HCT116 (cell line): Measurements from ENCODE around the gene PPFIA1. TPM values are rescaled to one million over a fixed set of nuclear protein-coding genes. Genes with fewer than 3 reads are reported as not detected.

Source experiments
- ATAC-seq: fragments of 200-7000 bp; cut with Tn5 transposase; 2 replicates; pipeline ENCODE4 v1.9.1; 2020; ENCODE audit warnings: mild to moderate bottlenecking, moderate library complexity
- Bru-seq: library from RNA; stranded (reverse); fragments of 400-500 nt; gene quantifications from one replicate; lab custom pipeline; 2021; lab: Mats Ljungman, UMichigan
- BruChase-seq, 2 experiments: library from RNA; stranded (reverse); fragments of 400-500 nt; gene quantifications; one replicate each; lab custom pipeline; 2021; lab: Mats Ljungman, UMichigan
- BruUV-seq: library from RNA; stranded (reverse); fragments of 400-500 nt; replicated peaks from 2 replicates; lab custom pipeline; 2021; lab: Mats Ljungman, UMichigan
- CTCF ChIA-PET: fragments of 300-600 bp; sonication (Branson Sonifier 250); formaldehyde crosslinking; loops from one replicate; lab custom pipeline; 2021; ENCODE audit warnings: antibody characterized with exemption; lab: Charles Lee
- POLR2A ChIA-PET: fragments of 300-600, 350-600 bp; sonication (Branson Sonifier 250); formaldehyde crosslinking; loops from one replicate; lab custom pipeline; 2021; ENCODE audit warnings: antibody characterized with exemption; lab: Charles Lee
- RAD21 ChIA-PET, 2 experiments: fragments of 300-600 bp; sonication (Branson Sonifier 250); formaldehyde crosslinking; loops; one replicate each; lab custom pipeline; 2023; ENCODE audit warnings: low total read pairs in 2 of 2; ENCODE audit not compliant: uncharacterized antibody in 2 of 2, unreplicated experiment in 2 of 2, low non-redundant PET in 1 of 2; lab: Charles Lee
- DNase-seq: peaks from one replicate; pipeline ENCODE4 v3.0.0-alpha.2; 2010; ENCODE audit warnings: low read depth, low spot score
- H2AFZ ChIP-seq: fragments of 200-600 bp; shearing (Covaris generic), sonication (generic); 2 replicates; pipeline ENCODE4 v1.6.1; 2017; ENCODE audit warnings: low read depth, mixed run types, mixed read lengths, antibody characterized with exemption, low read length; ENCODE audit not compliant: poor library complexity, severe bottlenecking
- H3K27ac ChIP-seq: 2 replicates; pipeline ENCODE4 v1.5.1; 2012; ENCODE audit warnings: low read depth, low read length
- H3K27me3 ChIP-seq: fragments of 200-600 bp; sonication (generic); 2 replicates; pipeline ENCODE4 v1.6.1; 2016; ENCODE audit warnings: mixed run types, low read length, mixed read lengths; ENCODE audit not compliant: insufficient read depth
- H3K36me3 ChIP-seq, 2 experiments: fragments of 200-500 bp in 1 of 2; fragments of 200-600 bp in 1 of 2; sonication (Bioruptor generic) in 1 of 2; sonication (generic) in 1 of 2; 2 replicates each; pipeline versions ENCODE4 v1.5.1 to v1.6.1; 2014 to 2016; ENCODE audit warnings: low read length in 2 of 2, inconsistent platforms in 1 of 2, mixed read lengths in 1 of 2, mixed run types in 1 of 2; ENCODE audit not compliant: insufficient read depth in 2 of 2, control insufficient read depth in 1 of 2
- H3K4me1 ChIP-seq, 2 experiments: fragments of 200-600 bp in 1 of 2; sonication (generic) in 1 of 2; 2 replicates each; pipeline versions ENCODE4 v1.5.1 to v1.6.1; 2012 to 2017; ENCODE audit warnings: low read length in 2 of 2, inconsistent platforms in 1 of 2, mild to moderate bottlenecking in 1 of 2, mixed read lengths in 1 of 2, mixed run types in 1 of 2, moderate library complexity in 1 of 2; ENCODE audit not compliant: insufficient read depth in 2 of 2, control insufficient read depth in 1 of 2
- H3K4me2 ChIP-seq: fragments of 200-600 bp; sonication (generic); 2 replicates; pipeline ENCODE4 v1.6.1; 2017; ENCODE audit warnings: mixed run types, low read length, mixed read lengths
- H3K4me3 ChIP-seq, 2 experiments: fragments of 200-600 bp in 1 of 2; sonication (generic) in 1 of 2; replicated peaks in 1 of 2; 2 replicates each; pipeline ENCODE4 v1.5.1; 2011 to 2016; ENCODE audit warnings: low read length in 2 of 2, control low read depth in 1 of 2, low read depth in 1 of 2, mild to moderate bottlenecking in 1 of 2, mixed read lengths in 1 of 2, mixed run types in 1 of 2
- H3K79me2 ChIP-seq: fragments of 200-600 bp; sonication (generic); 2 replicates; pipeline ENCODE4 v1.6.1; 2017; ENCODE audit warnings: mild to moderate bottlenecking, mixed run types, low read length, moderate library complexity, mixed read lengths; ENCODE audit not compliant: insufficient read depth
- H3K9ac ChIP-seq: fragments of 200-600 bp; sonication (generic); 2 replicates; pipeline ENCODE4 v1.6.1; 2016; ENCODE audit warnings: low read length, mixed read lengths
- H3K9me2 ChIP-seq: fragments of 200-600 bp; sonication (generic), shearing (Covaris generic); 2 replicates; pipeline ENCODE4 v1.6.1; 2017; ENCODE audit warnings: mixed run types, mild to moderate bottlenecking, moderate library complexity; ENCODE audit not compliant: insufficient read depth
- H3K9me3 ChIP-seq, 2 experiments: fragments of 200-500 bp in 1 of 2; fragments of 200-600 bp in 1 of 2; sonication (Bioruptor generic) in 1 of 2; sonication (generic) in 1 of 2; 2 replicates each; pipeline ENCODE4 v1.6.1; 2014 to 2017; ENCODE audit warnings: low read length in 2 of 2, mixed read lengths in 2 of 2, inconsistent platforms in 1 of 2, low read depth in 1 of 2, mild to moderate bottlenecking in 1 of 2, mixed run types in 1 of 2, moderate library complexity in 1 of 2; ENCODE audit not compliant: control insufficient read depth in 1 of 2, insufficient read depth in 1 of 2
- H4K20me1 ChIP-seq: fragments of 200-600 bp; sonication (generic), shearing (Covaris generic); 2 replicates; pipeline ENCODE4 v1.6.1; 2017; ENCODE audit warnings: mixed run types, mild to moderate bottlenecking, moderate library complexity; ENCODE audit not compliant: insufficient read depth
- ATF3 ChIP-seq: IDR thresholded peaks from 2 replicates; pipeline ENCODE4 v1.6.1; 2012
- EGR1 ChIP-seq: IDR thresholded peaks from 2 replicates; pipeline ENCODE4 v1.6.1; 2012; ENCODE audit warnings: low read depth
- JUND ChIP-seq: IDR thresholded peaks from 2 replicates; pipeline ENCODE4 v1.6.1; 2012
- POLR2A ChIP-seq: IDR thresholded peaks from 2 replicates; pipeline ENCODE4 v1.7.0; 2011; ENCODE audit warnings: borderline replicate concordance; ENCODE audit not compliant: insufficient read depth, insufficient read length; ENCODE audit errors: extremely low read depth
- POLR2AphosphoS5 ChIP-seq: IDR thresholded peaks from 2 replicates; pipeline ENCODE4 v1.6.1; 2011; ENCODE audit warnings: mild to moderate bottlenecking, low read depth, low read length, moderate library complexity
- SIN3A ChIP-seq: IDR thresholded peaks from 2 replicates; pipeline ENCODE4 v1.6.1; 2012; ENCODE audit warnings: low read depth
- SP1 ChIP-seq: IDR thresholded peaks from 2 replicates; pipeline ENCODE4 v1.6.1; 2012; ENCODE audit warnings: low read depth
- TCF7L2 ChIP-seq: IDR thresholded peaks from 2 replicates; pipeline ENCODE4 v1.7.0; 2011; ENCODE audit warnings: borderline replicate concordance, inconsistent platforms; ENCODE audit not compliant: insufficient read depth, insufficient read length; ENCODE audit errors: extremely low read depth
- YY1 ChIP-seq: IDR thresholded peaks from 2 replicates; pipeline ENCODE4 v1.6.1; 2011; ENCODE audit warnings: low read length, low read depth, moderate library complexity, mild to moderate bottlenecking; ENCODE audit not compliant: insufficient replicate concordance; ENCODE audit errors: extremely low read depth
- ZBTB33 ChIP-seq: IDR thresholded peaks from 2 replicates; pipeline ENCODE4 v1.6.1; 2011; ENCODE audit warnings: mild to moderate bottlenecking, low read length, moderate library complexity; ENCODE audit not compliant: insufficient replicate concordance; ENCODE audit errors: extremely low read depth
- ZFX ChIP-seq: fragments of 450-650 bp; IDR thresholded peaks from 2 replicates; pipeline ENCODE4 v1.6.1; 2017
- intact Hi-C: fragments of 100-400 bp; cut with micrococcal nuclease; formaldehyde crosslinking; loops from 2 replicates; pipeline ENCODE4 v1.10.0; 2022
- long read RNA-seq: library from polyadenylated mRNA; unstranded; transcript quantifications from one replicate; pipeline ENCODE4 v2.0.0, GENCODE V29; 2021; ENCODE audit not compliant: unreplicated experiment
- polyA plus RNA-seq: library from polyadenylated mRNA; unstranded; fragments of >200 nt; gene quantifications from 2 replicates; pipeline ENCODE4 v1.2.1, GENCODE V29; 2012; ENCODE audit warnings: missing spikeins
- total RNA-seq: library from RNA; stranded (reverse); gene quantifications from one replicate; pipeline ENCODE4 v1.2.1, GENCODE V29; 2021; ENCODE audit not compliant: unreplicated experiment
- TF ChIP-seq, protein P1 (sequence below): IDR thresholded peaks from 2 replicates; pipeline ENCODE4 v1.6.1; 2012
- TF ChIP-seq, protein P2 (sequence below), 3 experiments: fragments of 200-600 bp in 1 of 3; sonication (generic) in 1 of 3; IDR thresholded peaks in 2 of 3; conservative IDR thresholded peaks in 1 of 3; 2 replicates each; pipeline ENCODE4 v1.5.1; 2012 to 2017; ENCODE audit warnings: low read depth in 2 of 3, low read length in 2 of 3, antibody characterized with exemption in 1 of 3, borderline replicate concordance in 1 of 3, control low read depth in 1 of 3, mild to moderate bottlenecking in 1 of 3, mixed read lengths in 1 of 3, mixed run types in 1 of 3, moderate library complexity in 1 of 3; ENCODE audit not compliant: insufficient read depth in 1 of 3

The PPFIA1 gene
- total RNA-seq (48.6 TPM), Bru-seq, nascent RNA (percentile 81 among the genes with signal in this experiment), BruChase-seq, experiment 1, labeled RNA remaining after a 6-hour chase (percentile 90 among the genes with signal in this experiment), BruChase-seq, experiment 2, labeled RNA remaining after a 2-hour chase (percentile 85 among the genes with signal in this experiment)
- polyA plus RNA-seq: 29.5 and 30.1 TPM in 2 replicates
- long read RNA-seq, full-length matches to known transcripts: 6 of 74 reads
- long read RNA-seq, partial matches to known transcripts: 50 of 74 reads
- long read RNA-seq, other reads (novel, unspliced or antisense): 18 of 74 reads

DNA sequence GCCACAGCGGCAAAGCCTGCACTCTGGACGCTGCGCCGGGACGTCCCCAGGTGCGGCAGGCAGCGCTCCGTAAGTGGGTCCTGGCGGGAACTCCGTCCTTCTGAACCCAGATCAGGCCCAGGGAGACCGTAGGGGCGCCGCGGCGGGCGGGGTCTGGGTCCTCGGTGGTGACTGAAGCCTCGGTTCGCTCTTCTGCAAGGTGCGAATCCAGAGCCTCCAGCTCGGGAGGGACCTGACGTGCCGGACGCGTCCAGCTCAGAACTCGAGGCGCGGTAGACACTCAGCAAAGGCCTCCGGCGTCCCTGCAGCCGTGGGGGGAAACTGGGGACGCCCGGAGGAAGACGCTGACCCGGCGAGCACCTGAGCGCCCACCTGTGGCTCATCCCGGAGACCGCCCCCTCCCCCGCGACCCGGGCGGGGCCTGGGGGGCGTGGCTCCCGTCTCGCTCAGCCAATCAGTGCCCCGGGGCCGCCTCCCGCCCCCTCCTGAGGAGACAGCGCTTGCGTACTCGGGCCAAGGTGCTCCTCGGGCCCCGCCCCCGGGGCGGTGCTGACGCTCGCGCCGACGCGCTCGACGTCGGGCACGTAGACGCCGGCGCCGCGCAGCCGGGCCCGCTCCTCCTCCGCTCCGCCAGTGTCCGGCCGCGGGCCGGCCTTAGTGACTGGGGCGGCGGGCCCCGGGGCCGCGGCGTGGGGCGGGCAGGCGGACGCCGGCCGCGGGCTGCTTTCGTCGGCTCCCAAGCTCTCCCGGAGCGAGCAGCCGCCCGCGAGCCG is at the start of gene PPFIA1:
Gene PPFIA1 (plus strand): TSS at position 587 of the 773 bp plus-strand sequence. CDS start 1,483 bp downstream, outside the sequence.
- CTCF ChIA-PET: interaction anchor here (0.6 kb wide), 1 partner anchor 26 kb away, joined by 4 read pairs; no protein-coding TSS in a partner anchor
- Histone ChIP-seq H3K79me2 (peaks cover 45% of the 10 kb centered on the region), H3K9me3 (no peaks in the 10 kb centered on the region), H2AFZ (peak within 1 kb of the TSS; percentile 61), H3K9ac (peak within 1 kb of the TSS; percentile 82), H3K4me2 (peak within 1 kb of the TSS; percentile 99), H3K36me3 (peaks cover 15 to 26% of the 10 kb centered on the region in 2 experiments), H3K4me1 (peaks cover 4 to 21% of the 10 kb centered on the region in 2 experiments; a peak in 3 of 4 replicates), H3K4me3 (peak within 1 kb of the TSS; percentile 85 to 94), H4K20me1 (no peaks in the 10 kb centered on the region), H3K9me2 (no peaks in the 10 kb centered on the region), H3K27me3 (no peaks in the 10 kb centered on the region), H3K27ac (peak within 1 kb of the TSS; percentile 89)
- POLR2A ChIA-PET: no interaction called here
- intact Hi-C loops: loop anchor here (5.0 kb wide), 1 partner anchor 68 kb away; the partner anchor contains the start of gene FADD
- RAD21 ChIA-PET: no interaction called here
- peak; percentile 91 for DNase-seq
- no TSS peak for BruUV-seq
- peak; percentile 94 for TF ChIP-seq POLR2AphosphoS5
- TF ChIP-seq, protein P1, sequence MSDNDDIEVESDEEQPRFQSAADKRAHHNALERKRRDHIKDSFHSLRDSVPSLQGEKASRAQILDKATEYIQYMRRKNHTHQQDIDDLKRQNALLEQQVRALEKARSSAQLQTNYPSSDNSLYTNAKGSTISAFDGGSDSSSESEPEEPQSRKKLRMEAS: peak; percentile 52
- no peak for TF ChIP-seq TCF7L2
- TF ChIP-seq, protein P2, sequence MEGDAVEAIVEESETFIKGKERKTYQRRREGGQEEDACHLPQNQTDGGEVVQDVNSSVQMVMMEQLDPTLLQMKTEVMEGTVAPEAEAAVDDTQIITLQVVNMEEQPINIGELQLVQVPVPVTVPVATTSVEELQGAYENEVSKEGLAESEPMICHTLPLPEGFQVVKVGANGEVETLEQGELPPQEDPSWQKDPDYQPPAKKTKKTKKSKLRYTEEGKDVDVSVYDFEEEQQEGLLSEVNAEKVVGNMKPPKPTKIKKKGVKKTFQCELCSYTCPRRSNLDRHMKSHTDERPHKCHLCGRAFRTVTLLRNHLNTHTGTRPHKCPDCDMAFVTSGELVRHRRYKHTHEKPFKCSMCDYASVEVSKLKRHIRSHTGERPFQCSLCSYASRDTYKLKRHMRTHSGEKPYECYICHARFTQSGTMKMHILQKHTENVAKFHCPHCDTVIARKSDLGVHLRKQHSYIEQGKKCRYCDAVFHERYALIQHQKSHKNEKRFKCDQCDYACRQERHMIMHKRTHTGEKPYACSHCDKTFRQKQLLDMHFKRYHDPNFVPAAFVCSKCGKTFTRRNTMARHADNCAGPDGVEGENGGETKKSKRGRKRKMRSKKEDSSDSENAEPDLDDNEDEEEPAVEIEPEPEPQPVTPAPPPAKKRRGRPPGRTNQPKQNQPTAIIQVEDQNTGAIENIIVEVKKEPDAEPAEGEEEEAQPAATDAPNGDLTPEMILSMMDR (IDR thresholded peaks at IDR 0.05 in 2 of 3, conservative IDR thresholded peaks at IDR 0.05 in 1 of 3; ENCODE audit: borderline replicate concordance in 1 of 3, insufficient read depth in 1 of 3, low read depth in 2 of 3, low read length in 2 of 3): no peak
- peak; percentile 93 for TF ChIP-seq EGR1
- TF ChIP-seq POLR2A: peak; percentile 91
- TF ChIP-seq YY1: no peak
- no peak for TF ChIP-seq JUND
- peak; percentile 74 for TF ChIP-seq SP1
- TF ChIP-seq SIN3A: 0 out of 2 replicates have a peak, but pooled peaks have one; percentile 35
- TF ChIP-seq ZFX: peak; percentile 90; the same call in 1 of the 2 replicates
- TF ChIP-seq ATF3: no peak
- no peak for TF ChIP-seq ZBTB33
- ATAC-seq: peak; percentile 93
